ENCODE measurements around the gene ADM5.
"Not testable (repeated sequence)": the region's sequence is repeated elsewhere in the genome, so short reads cannot be mapped to it uniquely, and the experiment has no call there.

ADM5 gene

GRCh38 chr19:49701271-49701786 is 11.9 kb downstream of the ADM5 start:
- DNase-seq (ENCODE audit: low read depth in 2 of 2), result no peak

GRCh38 chr19:49704888-49705642 is 15.7 kb downstream of the ADM5 start:
- DNase-seq (ENCODE audit: low read depth in 2 of 2), result no peak

GRCh38 chr19:49705919-49706318 is 16.5 kb downstream of the ADM5 start:
- no peak for DNase-seq (ENCODE audit: low read depth in 2 of 2)

GRCh38 chr19:49710372-49710951 is 21.1 kb downstream of the ADM5 start:
- no peak for DNase-seq (ENCODE audit: low read depth in 2 of 2)

GRCh38 chr19:49712397-49712859 is 23.0 kb downstream of the ADM5 start:
- DNase-seq (ENCODE audit: low read depth in 2 of 2), result no peak

- DNase-seq (ENCODE audit: low read depth in 2 of 2), result no peak
Observed at GRCh38 chr19:49713236-49713845, 23.9 kb downstream of the ADM5 start.

GRCh38 chr19:49716154-49716553 is 26.8 kb downstream of the ADM5 start:
- DNase-seq (ENCODE audit: low read depth in 2 of 2), result no peak

- no peak for DNase-seq (ENCODE audit: low read depth in 2 of 2)
Observed at GRCh38 chr19:49718511-49718910, 29.1 kb downstream of the ADM5 start.

GRCh38 chr19:49718991-49719390 is 29.6 kb downstream of the ADM5 start:
- DNase-seq (ENCODE audit: low read depth in 2 of 2), result no peak

- not testable (repeated sequence) for DNase-seq (ENCODE audit: low read depth in 2 of 2)
Observed at GRCh38 chr19:49719420-49719819, 30.0 kb downstream of the ADM5 start.

- DNase-seq (ENCODE audit: low read depth in 2 of 2), result no peak
Observed at GRCh38 chr19:49727217-49728030, 38.0 kb downstream of the ADM5 start.

- DNase-seq (ENCODE audit: low read depth in 2 of 2), result no peak
Observed at GRCh38 chr19:49730166-49730565, 40.8 kb downstream of the ADM5 start.

- no peak for DNase-seq (ENCODE audit: low read depth in 2 of 2)
Observed at GRCh38 chr19:49738268-49738667, 48.9 kb downstream of the ADM5 start.

- no peak for DNase-seq (ENCODE audit: low read depth in 2 of 2)
Observed at GRCh38 chr19:49739098-49739497, 49.7 kb downstream of the ADM5 start.

GRCh38 chr19:49739933-49740332 is 50.5 kb downstream of the ADM5 start:
- no peak for DNase-seq (ENCODE audit: low read depth in 2 of 2)
